Smooth muscle cell (in vitro differentiated cells): ENCODE measurements around the gene SMU1. TPM values are rescaled to one million over a fixed set of nuclear protein-coding genes. Genes with fewer than 3 reads are reported as not detected.

Experiments
- DNase-seq: peaks from one replicate; lab custom pipeline; 2025; ENCODE audit not compliant: unreplicated experiment; lab: John Stamatoyannopoulos, UW
- H2AFZ ChIP-seq: fragments of 200-600 bp; sonication (generic); 2 replicates; pipeline ENCODE4 v1.6.0; 2016; ENCODE audit warnings: antibody characterized with exemption, low read depth, mild to moderate bottlenecking
- H3F3A ChIP-seq: fragments of 200-600 bp; sonication (generic); 2 replicates; pipeline ENCODE4 v1.6.0; 2017; ENCODE audit warnings: antibody characterized with exemption, low read depth
- H3K27ac ChIP-seq: fragments of 200-600 bp; sonication (generic); 2 replicates; pipeline ENCODE4 v1.5.1; 2016; ENCODE audit warnings: low read depth, mild to moderate bottlenecking
- H3K27me3 ChIP-seq: fragments of 200-600 bp; sonication (generic); 2 replicates; pipeline ENCODE4 v1.6.1; 2016; ENCODE audit warnings: low read depth, mild to moderate bottlenecking
- H3K36me3 ChIP-seq: fragments of 200-600 bp; sonication (generic); 2 replicates; pipeline ENCODE4 v1.5.1; 2016; ENCODE audit warnings: low read depth
- H3K4me1 ChIP-seq: fragments of 200-600 bp; sonication (generic); 2 replicates; pipeline ENCODE4 v1.5.1; 2016; ENCODE audit warnings: low read depth
- H3K4me2 ChIP-seq: fragments of 200-600 bp; sonication (generic); 2 replicates; pipeline ENCODE4 v1.6.0; 2016; ENCODE audit warnings: mild to moderate bottlenecking
- H3K4me3 ChIP-seq: fragments of 200-600 bp; sonication (generic); 2 replicates; pipeline ENCODE4 v1.5.1; 2016; ENCODE audit warnings: mild to moderate bottlenecking
- H3K79me2 ChIP-seq: fragments of 200-600 bp; sonication (generic); 2 replicates; pipeline ENCODE4 v1.6.0; 2016; ENCODE audit warnings: low read depth, mild to moderate bottlenecking
- H3K9ac ChIP-seq: fragments of 200-600 bp; sonication (generic); 2 replicates; pipeline ENCODE4 v1.6.0; 2016; ENCODE audit warnings: low read depth
- H3K9me3 ChIP-seq: fragments of 200-600 bp; sonication (generic); replicated peaks from 2 replicates; pipeline ENCODE4 v1.5.1; 2016; ENCODE audit warnings: low read depth
- H4K20me1 ChIP-seq: fragments of 200-600 bp; sonication (generic); 2 replicates; pipeline ENCODE4 v1.6.0; 2016; ENCODE audit warnings: low read depth
- WGBS: methylation state at CpG from one replicate; pipeline ENCODE4 v1.1.7; 2016; ENCODE audit warnings: low lambda C conversion rate; 5-methylcytosine and 5-hydroxymethylcytosine counted together
- polyA plus RNA-seq: library from polyadenylated mRNA; unstranded; fragments of >200 nt; fragmentation: Nextera tagmentation; extraction: Ambion mirVana; gene quantifications from 2 replicates; pipeline ENCODE4 v1.2.1, GENCODE V29; 2016
- total RNA-seq: library from RNA; depleted of rRNA; stranded (reverse); fragments of >200 nt; gene quantifications from 2 replicates; pipeline ENCODE4 v1.2.3, GENCODE V29; 2014
- TF ChIP-seq, protein P1 (sequence below): fragments of 200-600 bp; sonication (generic); IDR thresholded peaks from 2 replicates; pipeline ENCODE4 v1.5.1; 2017; ENCODE audit warnings: borderline replicate concordance, mild to moderate bottlenecking, antibody characterized with exemption; ENCODE audit not compliant: insufficient read depth, poor library complexity, severe bottlenecking

The SMU1 gene
- total and polyA plus RNA-seq, 2 experiments from 2014 or later = 15.1 to 17.4 TPM

DNA sequence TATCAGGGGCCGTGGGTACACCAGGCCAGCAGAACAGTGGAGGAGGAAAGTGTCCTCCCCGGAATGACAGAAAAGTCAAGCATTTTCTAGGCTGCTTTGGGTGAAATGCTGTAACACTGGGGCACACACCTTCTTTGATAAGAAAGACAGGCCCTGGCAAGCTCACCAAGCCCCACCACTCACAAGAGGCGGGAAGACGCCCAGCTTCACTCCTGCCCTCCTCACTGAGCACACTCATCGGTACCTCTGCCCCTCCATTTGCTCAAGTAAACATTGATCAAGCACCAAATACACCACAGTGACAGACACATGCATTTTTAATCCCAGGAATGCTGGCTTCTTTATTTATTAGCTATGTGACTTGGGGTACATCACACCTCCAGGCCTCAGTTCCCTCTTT is 47.6 kb upstream of the SMU1 start:
- TF ChIP-seq, protein P1, sequence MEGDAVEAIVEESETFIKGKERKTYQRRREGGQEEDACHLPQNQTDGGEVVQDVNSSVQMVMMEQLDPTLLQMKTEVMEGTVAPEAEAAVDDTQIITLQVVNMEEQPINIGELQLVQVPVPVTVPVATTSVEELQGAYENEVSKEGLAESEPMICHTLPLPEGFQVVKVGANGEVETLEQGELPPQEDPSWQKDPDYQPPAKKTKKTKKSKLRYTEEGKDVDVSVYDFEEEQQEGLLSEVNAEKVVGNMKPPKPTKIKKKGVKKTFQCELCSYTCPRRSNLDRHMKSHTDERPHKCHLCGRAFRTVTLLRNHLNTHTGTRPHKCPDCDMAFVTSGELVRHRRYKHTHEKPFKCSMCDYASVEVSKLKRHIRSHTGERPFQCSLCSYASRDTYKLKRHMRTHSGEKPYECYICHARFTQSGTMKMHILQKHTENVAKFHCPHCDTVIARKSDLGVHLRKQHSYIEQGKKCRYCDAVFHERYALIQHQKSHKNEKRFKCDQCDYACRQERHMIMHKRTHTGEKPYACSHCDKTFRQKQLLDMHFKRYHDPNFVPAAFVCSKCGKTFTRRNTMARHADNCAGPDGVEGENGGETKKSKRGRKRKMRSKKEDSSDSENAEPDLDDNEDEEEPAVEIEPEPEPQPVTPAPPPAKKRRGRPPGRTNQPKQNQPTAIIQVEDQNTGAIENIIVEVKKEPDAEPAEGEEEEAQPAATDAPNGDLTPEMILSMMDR = no peak
- peaks cover 3% of the 10 kb centered on the region for H3K36me3 ChIP-seq
- no peak overlapping the region for H3K4me2 ChIP-seq
- peaks cover 39% of the 10 kb centered on the region for H3K79me2 ChIP-seq
- H3K27me3 ChIP-seq = no peaks in the 10 kb centered on the region
- H3F3A ChIP-seq = peaks cover 7% of the 10 kb centered on the region
- no peaks in the 10 kb centered on the region for H3K9me3 ChIP-seq
- H3K9ac ChIP-seq = no peak overlapping the region
- no peak for DNase-seq
- H3K4me3 ChIP-seq = no peak overlapping the region
- WGBS = 98% methylated on average over 5 of the region's 5 CpGs
- H3K4me1 ChIP-seq = peaks cover 14% of the 10 kb centered on the region
- peaks cover 45% of the 10 kb centered on the region for H4K20me1 ChIP-seq
- no peak overlapping the region for H2AFZ ChIP-seq
- peak overlapping the region; percentile 67 for H3K27ac ChIP-seq

DNA sequence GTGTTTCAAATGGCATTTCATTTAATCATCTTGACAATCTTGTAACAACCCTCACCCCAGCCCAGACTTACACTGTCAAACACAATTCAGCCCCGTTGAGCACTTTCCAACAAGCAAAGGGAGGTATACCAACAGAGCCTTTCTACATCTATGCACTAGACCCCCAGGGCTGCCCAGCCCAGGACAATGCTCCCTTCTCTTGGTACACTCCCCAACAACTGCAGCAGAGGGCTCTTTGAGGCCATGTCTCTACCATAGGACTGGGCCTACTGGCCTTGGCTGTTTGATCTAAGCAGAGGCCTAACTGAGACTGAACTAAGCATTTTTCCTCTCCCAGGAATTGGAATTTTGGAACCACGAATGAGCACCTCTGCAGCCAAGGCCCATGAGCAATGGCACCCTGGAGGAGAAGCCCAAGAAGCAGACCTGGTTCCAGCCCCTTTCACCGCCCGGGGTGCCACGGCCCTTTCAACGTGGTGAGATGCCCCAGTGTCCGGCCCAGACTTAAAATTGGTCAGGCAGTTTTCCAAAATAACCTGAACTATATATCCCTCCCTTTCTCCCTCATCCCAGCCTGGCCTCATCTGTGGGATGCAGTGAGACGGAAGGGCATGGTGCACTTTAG is 47.0 kb upstream of the SMU1 start:
- Histone ChIP-seq H3K36me3 (peaks cover 3% of the 10 kb centered on the region), H3K9me3 (no peaks in the 10 kb centered on the region), H3K4me2 (no peak overlapping the region), H4K20me1 (peaks cover 45% of the 10 kb centered on the region), H3K4me1 (peaks cover 14% of the 10 kb centered on the region), H3F3A (peaks cover 7% of the 10 kb centered on the region), H3K27me3 (no peaks in the 10 kb centered on the region), H3K4me3 (no peak overlapping the region), H2AFZ (no peak overlapping the region), H3K27ac (peak overlapping the region; percentile 67), H3K79me2 (peaks cover 36% of the 10 kb centered on the region), H3K9ac (no peak overlapping the region)
- DNase-seq = no peak
- 98% methylated on average over 8 of the region's 8 CpGs for WGBS
- TF ChIP-seq, protein P1 = no peak

DNA sequence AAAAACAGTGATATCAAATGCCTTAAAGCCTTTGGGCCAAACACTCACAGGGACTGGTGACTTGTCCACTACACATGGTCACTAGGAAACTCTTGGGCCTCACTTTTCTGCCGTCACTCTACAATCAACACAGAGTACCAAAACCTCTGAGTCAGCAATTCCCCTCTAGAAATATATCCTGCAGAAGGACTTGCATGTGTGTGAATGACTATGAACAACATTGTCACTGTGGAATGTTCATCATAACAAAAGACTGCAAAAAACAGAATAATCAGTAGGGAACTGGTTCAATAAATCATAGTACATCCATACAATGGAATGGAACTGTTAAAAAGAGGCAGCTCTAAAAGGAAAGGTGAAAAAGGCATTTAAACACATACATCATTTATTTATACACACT is 44.1 kb upstream of the SMU1 start:
- Histone ChIP-seq H3K27me3 (no peaks in the 10 kb centered on the region), H3K36me3 (peaks cover 3% of the 10 kb centered on the region), H4K20me1 (peaks cover 43% of the 10 kb centered on the region), H3K9ac (no peak overlapping the region), H3K27ac (no peak overlapping the region), H3K9me3 (no peaks in the 10 kb centered on the region), H3K4me2 (no peak overlapping the region), H3K4me3 (no peak overlapping the region), H3K79me2 (peaks cover 27% of the 10 kb centered on the region), H3F3A (peaks cover 10% of the 10 kb centered on the region), H3K4me1 (peaks cover 13% of the 10 kb centered on the region), H2AFZ (no peak overlapping the region)
- no peak for DNase-seq
- 91% methylated on average over 1 of the region's 1 CpG for WGBS
- TF ChIP-seq, protein P1 = no peak

DNA sequence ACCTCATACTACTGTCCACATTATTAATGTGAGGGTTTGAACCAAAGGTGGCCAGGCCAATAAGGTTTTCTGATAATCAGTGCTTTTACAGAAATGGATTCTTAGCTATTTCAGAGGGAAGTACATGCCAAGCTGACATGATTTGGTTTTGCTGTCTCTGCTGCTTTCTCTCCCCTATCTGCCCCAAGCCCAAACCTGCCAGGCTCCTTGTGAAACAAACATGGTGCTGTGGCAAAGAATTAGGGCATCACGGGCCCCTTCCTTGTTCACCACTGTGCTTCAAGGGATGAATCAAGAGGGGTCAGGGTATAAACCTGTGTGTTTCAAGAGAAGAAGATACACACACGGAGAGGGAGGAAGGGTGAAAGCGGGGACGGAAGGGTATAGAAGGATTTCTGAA is 41.3 kb upstream of the SMU1 start:
- no peaks in the 10 kb centered on the region for H3K4me1 ChIP-seq
- no peak overlapping the region for H3K9ac ChIP-seq
- no peaks in the 10 kb centered on the region for H3K27me3 ChIP-seq
- H3K4me2 ChIP-seq = peak overlapping the region; percentile 49
- TF ChIP-seq, protein P1 = no peak
- peak overlapping the region; percentile 74 for H3K27ac ChIP-seq
- peaks cover 27% of the 10 kb centered on the region for H3K79me2 ChIP-seq
- H2AFZ ChIP-seq = no peak overlapping the region
- H3F3A ChIP-seq = peaks cover 6% of the 10 kb centered on the region
- 98% methylated on average over 4 of the region's 4 CpGs for WGBS
- H3K4me3 ChIP-seq = no peak overlapping the region
- no peak for DNase-seq
- H3K36me3 ChIP-seq = peaks cover 10% of the 10 kb centered on the region
- H4K20me1 ChIP-seq = peaks cover 26% of the 10 kb centered on the region
- no peaks in the 10 kb centered on the region for H3K9me3 ChIP-seq
